Lung microvascular endothelial cell (primary cell): ENCODE data around the gene OR6V1. TPM values are rescaled to one million over a fixed set of nuclear protein-coding genes. Genes with fewer than 3 reads are reported as not detected.

Source experiments
- total RNA-seq: library from RNA; depleted of rRNA; stranded (reverse); fragments of >200 nt; gene quantifications from 2 replicates; pipeline ENCODE4 v1.2.1, GENCODE V29; 2014

Gene OR6V1
- total RNA-seq, 1 donor from 2014 or later, result not detected

Other genes with a start within 250 kb of the OR6V1 start
- under 0.01 TPM in 2 replicates for gene EPHB6, start 197.3 kb upstream of the OR6V1 start, total RNA-seq
- gene TRPV6, start 166.6 kb upstream of the OR6V1 start, total RNA-seq, result not detected in 2 replicates
- not detected in 2 replicates for gene TRPV5, start 118.6 kb upstream of the OR6V1 start, total RNA-seq
- gene LLCFC1, start 112.9 kb upstream of the OR6V1 start, total RNA-seq, result not detected in 2 replicates
- gene KEL, start 90.0 kb upstream of the OR6V1 start, total RNA-seq, result not detected in 2 replicates
- gene OR9A2, start 25.2 kb upstream of the OR6V1 start, total RNA-seq, result not detected in 2 replicates
- not detected in 2 replicates for gene PIP, start 79.7 kb downstream of the OR6V1 start, total RNA-seq
- not detected in 2 replicates for gene TAS2R39, start 131.1 kb downstream of the OR6V1 start, total RNA-seq
- not detected in 2 replicates for gene TAS2R40, start 169.7 kb downstream of the OR6V1 start, total RNA-seq
- 61.5 and 77.0 TPM in 2 replicates for gene GSTK1, start 211.1 kb downstream of the OR6V1 start, total RNA-seq
- not detected in 2 replicates for gene TMEM139, start 232.6 kb downstream of the OR6V1 start, total RNA-seq
- 9.9 and 11.6 TPM in 2 replicates for gene CASP2, start 236.0 kb downstream of the OR6V1 start, total RNA-seq